Panc1 (cell line): ENCODE results near the gene MGME1.

Experiments
- POLR2AphosphoS5 ChIP-seq: IDR thresholded peaks from 2 replicates; pipeline ENCODE4 v1.6.1; 2012; ENCODE audit warnings: mild to moderate bottlenecking, low read depth, low read length, moderate library complexity
- SIN3A ChIP-seq: IDR thresholded peaks from 2 replicates; pipeline ENCODE4 v1.6.1; 2012; ENCODE audit warnings: low read depth, mild to moderate bottlenecking, low read length, moderate library complexity, borderline replicate concordance; ENCODE audit not compliant: insufficient read depth
- TCF7L2 ChIP-seq: IDR thresholded peaks from 2 replicates; pipeline ENCODE4 v1.6.1; 2011; ENCODE audit warnings: mild to moderate bottlenecking, low read depth, low read length, inconsistent platforms
- TF ChIP-seq, protein P1 (sequence below): fragments of 450-650 bp; IDR thresholded peaks from 2 replicates; pipeline ENCODE4 v1.5.1; 2017; ENCODE audit warnings: mild to moderate bottlenecking
- TF ChIP-seq, protein P2 (sequence below), 2 experiments: IDR thresholded peaks; 2 replicates each; pipeline ENCODE4 v1.6.1; 2011 to 2012; ENCODE audit warnings: low read depth in 2 of 2, control low read depth in 1 of 2, low read length in 1 of 2, mild to moderate bottlenecking in 1 of 2, moderate library complexity in 1 of 2; ENCODE audit not compliant: insufficient read depth in 1 of 2

- TF ChIP-seq, protein P1, sequence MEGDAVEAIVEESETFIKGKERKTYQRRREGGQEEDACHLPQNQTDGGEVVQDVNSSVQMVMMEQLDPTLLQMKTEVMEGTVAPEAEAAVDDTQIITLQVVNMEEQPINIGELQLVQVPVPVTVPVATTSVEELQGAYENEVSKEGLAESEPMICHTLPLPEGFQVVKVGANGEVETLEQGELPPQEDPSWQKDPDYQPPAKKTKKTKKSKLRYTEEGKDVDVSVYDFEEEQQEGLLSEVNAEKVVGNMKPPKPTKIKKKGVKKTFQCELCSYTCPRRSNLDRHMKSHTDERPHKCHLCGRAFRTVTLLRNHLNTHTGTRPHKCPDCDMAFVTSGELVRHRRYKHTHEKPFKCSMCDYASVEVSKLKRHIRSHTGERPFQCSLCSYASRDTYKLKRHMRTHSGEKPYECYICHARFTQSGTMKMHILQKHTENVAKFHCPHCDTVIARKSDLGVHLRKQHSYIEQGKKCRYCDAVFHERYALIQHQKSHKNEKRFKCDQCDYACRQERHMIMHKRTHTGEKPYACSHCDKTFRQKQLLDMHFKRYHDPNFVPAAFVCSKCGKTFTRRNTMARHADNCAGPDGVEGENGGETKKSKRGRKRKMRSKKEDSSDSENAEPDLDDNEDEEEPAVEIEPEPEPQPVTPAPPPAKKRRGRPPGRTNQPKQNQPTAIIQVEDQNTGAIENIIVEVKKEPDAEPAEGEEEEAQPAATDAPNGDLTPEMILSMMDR = no peak
- TF ChIP-seq, protein P2, sequence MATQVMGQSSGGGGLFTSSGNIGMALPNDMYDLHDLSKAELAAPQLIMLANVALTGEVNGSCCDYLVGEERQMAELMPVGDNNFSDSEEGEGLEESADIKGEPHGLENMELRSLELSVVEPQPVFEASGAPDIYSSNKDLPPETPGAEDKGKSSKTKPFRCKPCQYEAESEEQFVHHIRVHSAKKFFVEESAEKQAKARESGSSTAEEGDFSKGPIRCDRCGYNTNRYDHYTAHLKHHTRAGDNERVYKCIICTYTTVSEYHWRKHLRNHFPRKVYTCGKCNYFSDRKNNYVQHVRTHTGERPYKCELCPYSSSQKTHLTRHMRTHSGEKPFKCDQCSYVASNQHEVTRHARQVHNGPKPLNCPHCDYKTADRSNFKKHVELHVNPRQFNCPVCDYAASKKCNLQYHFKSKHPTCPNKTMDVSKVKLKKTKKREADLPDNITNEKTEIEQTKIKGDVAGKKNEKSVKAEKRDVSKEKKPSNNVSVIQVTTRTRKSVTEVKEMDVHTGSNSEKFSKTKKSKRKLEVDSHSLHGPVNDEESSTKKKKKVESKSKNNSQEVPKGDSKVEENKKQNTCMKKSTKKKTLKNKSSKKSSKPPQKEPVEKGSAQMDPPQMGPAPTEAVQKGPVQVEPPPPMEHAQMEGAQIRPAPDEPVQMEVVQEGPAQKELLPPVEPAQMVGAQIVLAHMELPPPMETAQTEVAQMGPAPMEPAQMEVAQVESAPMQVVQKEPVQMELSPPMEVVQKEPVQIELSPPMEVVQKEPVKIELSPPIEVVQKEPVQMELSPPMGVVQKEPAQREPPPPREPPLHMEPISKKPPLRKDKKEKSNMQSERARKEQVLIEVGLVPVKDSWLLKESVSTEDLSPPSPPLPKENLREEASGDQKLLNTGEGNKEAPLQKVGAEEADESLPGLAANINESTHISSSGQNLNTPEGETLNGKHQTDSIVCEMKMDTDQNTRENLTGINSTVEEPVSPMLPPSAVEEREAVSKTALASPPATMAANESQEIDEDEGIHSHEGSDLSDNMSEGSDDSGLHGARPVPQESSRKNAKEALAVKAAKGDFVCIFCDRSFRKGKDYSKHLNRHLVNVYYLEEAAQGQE (IDR thresholded peaks at IDR 0.05; ENCODE audit: insufficient read depth in 1 of 2, low read depth in 2 of 2, low read length in 1 of 2) = no peak
- TF ChIP-seq SIN3A (no peak), POLR2AphosphoS5 (no peak), TCF7L2 (no peak)
Measured at GRCh38 chr20:17957505-17958363, 11.1 kb upstream of the MGME1 start.
